Stimulated activated CD8-positive, alpha-beta memory T cell treated with anti-CD3 and anti-CD28 coated beads, Interleukin-4, amount 100 ng/mL, for 24 hours (primary cell): ENCODE results near the gene STAB1.

Experiments
- DNase-seq: peaks from one replicate; pipeline ENCODE4 v3.0.0-alpha.2; 2020; ENCODE audit warnings: low read depth

Gene STAB1

DNA sequence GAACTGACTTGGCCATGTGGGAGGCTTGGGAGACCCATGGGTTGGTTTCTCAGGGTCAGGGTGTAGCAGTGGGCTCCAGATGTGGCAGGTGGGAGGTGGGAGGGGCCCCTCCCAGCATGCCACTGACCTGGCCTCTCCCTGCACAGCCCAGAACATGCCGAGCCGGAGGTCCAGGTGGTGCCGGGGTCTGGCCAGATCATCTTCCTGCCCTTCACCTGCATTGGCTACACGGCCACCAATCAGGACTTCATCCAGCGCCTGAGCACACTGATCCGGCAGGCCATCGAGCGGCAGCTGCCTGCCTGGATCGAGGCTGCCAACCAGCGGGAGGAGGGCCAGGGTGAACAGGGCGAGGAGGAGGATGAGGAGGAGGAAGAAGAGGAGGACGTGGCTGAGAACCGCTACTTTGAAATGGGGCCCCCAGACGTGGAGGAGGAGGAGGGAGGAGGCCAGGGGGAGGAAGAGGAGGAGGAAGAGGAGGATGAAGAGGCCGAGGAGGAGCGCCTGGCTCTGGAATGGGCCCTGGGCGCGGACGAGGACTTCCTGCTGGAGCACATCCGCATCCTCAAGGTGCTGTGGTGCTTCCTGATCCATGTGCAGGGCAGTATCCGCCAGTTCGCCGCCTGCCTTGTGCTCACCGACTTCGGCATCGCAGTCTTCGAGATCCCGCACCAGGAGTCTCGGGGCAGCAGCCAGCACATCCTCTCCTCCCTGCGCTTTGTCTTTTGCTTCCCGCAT, 7.9 kb upstream of the STAB1 start:
- no peak for DNase-seq

- DNase-seq, result no peak
Measured at GRCh38 chr3:52487788-52488691, 7.1 kb upstream of the STAB1 start.

- DNase-seq, result no peak
Measured at GRCh38 chr3:52488746-52489145, 6.4 kb upstream of the STAB1 start.

DNA sequence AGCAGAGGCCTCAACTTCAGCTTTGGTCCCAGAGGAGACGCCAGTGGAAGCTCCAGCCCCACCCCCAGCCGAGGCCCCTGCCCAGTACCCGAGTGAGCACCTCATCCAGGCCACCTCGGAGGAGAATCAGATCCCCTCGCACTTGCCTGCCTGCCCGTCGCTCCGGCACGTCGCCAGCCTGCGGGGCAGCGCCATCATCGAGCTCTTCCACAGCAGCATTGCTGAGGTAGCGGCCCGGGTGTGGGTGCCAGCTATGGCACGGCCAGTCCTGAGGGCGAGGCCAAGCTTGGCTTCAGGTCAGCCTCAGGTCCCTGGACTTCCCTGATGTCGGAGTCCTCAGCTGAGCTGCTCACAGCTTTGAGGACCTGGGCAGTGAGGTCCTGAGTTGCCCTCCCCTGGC, 5.7 kb upstream of the STAB1 start:
- DNase-seq, result no peak

GRCh38 chr3:52490035-52490938, 4.9 kb upstream of the STAB1 start:
- no peak for DNase-seq

- no peak for DNase-seq
Measured at GRCh38 chr3:52490939-52491526, 4.1 kb upstream of the STAB1 start.

DNA sequence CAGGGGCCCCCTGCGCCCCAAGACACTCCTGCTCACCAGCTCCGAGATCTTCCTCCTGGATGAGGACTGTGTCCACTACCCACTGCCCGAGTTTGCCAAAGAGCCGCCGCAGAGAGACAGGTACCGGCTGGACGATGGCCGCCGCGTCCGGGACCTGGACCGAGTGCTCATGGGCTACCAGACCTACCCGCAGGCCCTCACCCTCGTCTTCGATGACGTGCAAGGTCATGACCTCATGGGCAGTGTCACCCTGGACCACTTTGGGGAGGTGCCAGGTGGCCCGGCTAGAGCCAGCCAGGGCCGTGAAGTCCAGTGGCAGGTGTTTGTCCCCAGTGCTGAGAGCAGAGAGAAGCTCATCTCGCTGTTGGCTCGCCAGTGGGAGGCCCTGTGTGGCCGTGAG, 3.1 kb upstream of the STAB1 start:
- no peak for DNase-seq

- DNase-seq, result no peak
Measured at GRCh38 chr3:52493232-52494017, 1.7 kb upstream of the STAB1 start.

DNA sequence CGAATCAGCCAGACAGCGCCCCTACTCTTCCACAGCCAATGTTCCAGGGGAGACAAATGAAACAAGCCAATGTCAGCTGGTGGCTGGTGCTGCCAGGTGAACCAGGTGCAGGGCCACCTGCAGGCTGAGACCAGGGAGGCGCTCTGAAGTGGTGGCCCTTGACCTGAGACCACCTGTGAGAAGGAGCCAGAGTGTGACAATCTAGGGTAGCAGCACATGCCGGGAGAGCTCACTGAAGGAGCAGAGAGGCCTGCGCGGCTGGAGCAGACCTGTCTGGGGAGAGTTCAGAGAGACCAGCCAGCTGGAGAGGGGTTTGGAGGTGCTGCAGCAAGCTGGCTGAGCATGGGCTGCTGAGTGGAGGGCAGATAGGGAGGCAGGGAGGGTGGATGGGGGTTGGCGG, 693 bp upstream of the STAB1 start:
- no peak for DNase-seq

GRCh38 chr3:52495777-52496602, 852 bp downstream of the STAB1 start:
- DNase-seq, result no peak

DNA sequence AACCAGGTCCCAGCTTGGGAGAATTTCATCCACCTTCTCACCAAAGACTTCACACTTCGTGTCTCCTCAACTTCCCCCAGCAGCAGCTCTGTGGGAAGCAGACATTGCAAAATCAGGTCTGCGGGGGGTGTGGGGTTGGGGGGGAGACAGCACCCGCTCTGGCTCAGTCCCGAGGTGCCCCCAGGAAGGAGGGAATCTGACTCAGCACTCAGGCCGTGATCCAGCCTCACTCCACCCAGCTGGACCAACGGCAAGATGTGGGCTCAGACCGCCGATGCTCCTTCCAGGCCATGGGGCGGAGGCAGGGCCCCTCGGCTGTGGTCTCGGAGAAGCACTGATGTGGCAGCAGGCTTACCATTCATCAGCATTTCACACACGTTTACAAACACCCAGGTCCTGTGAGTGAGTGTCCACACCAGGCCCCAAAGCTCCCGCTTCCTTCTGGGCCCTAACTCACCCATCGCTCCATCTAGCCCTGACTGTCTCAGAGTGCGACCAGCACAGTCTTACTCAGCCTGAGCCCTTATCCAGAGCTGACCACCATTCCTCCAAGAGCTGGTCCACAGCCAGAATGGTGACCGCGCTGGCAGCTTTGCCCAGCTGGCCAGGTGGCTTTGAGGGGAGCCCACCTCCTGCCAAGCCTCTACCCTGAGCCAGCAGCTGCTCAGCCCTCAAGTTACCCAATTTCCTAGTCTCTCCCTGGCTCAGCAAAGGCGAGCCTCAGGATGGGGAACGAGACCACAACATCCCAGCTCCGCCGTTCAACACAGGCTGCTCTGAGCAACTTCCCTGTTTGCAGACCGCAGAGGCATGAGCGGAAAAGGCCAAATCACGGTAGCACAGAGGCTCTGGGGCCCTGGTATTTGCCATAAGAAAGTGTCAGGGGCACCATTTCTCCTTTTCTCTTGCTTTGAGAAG, 3.3 kb downstream of the STAB1 start:
- no peak for DNase-seq

- no peak for DNase-seq
Measured at GRCh38 chr3:52501046-52501445, 5.9 kb downstream of the STAB1 start.

DNA sequence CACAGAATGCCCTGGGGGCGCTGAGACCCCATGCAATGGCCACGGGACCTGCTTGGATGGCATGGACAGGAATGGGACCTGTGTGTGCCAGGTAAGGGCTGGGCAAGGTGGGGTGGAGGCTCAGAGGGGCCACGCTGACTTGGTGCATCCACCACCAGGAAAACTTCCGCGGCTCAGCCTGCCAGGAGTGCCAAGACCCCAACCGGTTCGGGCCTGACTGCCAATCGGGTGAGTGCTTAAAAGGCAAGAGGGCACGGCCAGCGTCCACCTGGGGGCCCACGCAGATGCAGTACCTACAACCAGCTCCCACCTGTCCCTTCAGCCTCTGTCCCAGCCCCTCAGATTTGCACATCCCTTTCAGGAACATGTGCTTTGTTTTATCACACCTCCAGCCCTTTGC, 6.9 kb downstream of the STAB1 start:
- no peak for DNase-seq

GRCh38 chr3:52502808-52503350, 7.7 kb downstream of the STAB1 start:
- DNase-seq, result no peak

DNA sequence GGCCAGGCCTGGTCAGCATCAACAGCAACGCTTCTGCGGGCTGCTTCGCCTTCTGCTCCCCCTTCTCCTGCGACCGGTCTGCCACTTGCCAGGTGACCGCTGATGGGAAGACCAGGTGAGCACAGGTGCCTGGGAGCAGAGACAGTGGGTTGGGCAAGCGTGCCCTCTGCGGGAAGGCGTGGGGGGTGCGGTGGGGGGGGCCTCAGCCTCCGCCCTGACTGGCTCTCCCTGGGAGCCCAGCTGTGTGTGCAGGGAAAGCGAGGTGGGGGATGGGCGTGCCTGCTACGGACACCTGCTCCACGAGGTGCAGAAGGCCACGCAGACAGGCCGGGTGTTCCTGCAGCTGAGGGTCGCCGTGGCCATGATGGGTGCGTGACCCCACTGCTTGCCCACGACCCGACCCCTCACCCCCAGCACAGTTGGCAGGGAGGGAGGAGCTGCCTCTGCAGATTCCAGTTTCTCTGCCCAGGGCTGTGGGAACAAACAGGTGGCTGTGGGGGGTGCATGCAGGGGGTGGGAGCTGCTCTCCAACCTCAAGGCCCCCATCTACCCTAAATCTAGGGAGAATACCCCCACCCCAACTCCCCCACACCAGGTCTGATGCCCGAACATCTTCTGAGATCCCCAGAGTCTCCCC, 8.8 kb downstream of the STAB1 start:
- DNase-seq, result no peak

DNA sequence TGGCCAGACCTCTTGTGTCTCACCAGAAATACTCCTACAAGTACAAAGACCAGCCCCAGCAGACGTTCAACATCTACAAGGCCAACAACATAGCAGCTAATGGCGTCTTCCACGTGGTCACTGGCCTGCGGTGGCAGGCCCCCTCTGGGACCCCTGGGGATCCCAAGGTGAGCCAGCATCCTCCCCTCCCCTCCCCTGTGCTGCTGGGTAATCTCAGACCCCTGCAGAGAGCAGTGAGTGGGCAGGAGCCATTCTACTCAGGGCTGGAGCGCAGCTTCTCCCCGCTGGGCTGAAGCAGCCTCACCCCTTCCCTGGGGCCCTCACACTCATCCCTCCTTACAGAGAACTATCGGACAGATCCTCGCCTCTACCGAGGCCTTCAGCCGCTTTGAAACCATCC, 9.8 kb downstream of the STAB1 start:
- DNase-seq, result no peak

- no peak for DNase-seq
Measured at GRCh38 chr3:52506266-52506966, 11.3 kb downstream of the STAB1 start.

- DNase-seq, result no peak
Measured at GRCh38 chr3:52507359-52507758, 12.2 kb downstream of the STAB1 start.
